HG03354 (cell line): Measurements from ENCODE around the gene WNK2.

Experiments
- ATAC-seq: cut with Tn5 transposase; IDR thresholded peaks from one replicate; pipeline ENCODE4 v1.9.1; 2021; ENCODE audit warnings: mild to moderate bottlenecking; ENCODE audit not compliant: unreplicated experiment, poor library complexity, severe bottlenecking

WNK2 gene

DNA sequence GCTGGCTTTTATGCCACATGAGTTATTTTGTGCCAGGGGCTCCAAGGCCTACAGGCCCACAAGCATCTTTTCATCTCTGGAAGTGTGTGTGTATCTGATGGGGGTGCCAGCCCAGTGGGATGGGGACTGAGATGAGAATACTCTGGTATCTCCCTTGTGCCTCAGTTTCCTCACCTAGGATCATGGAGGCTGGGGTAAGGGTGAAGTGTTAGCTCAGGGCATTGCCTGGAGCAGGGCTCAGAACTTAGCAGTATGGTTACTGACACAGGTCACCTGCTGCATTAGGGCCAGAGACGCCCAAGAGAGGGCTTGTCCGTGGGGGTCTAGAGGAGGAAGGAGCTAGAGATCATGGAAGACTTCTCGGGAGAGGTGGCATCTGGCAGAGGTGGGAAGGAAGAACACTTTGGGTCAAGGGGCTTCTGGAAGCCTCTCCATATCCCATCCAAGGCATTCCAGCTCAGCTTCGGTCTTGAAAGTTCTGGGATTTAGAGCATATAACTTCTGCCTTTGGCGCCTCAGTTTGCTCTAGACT is 742 bp upstream of the WNK2 start:
- ATAC-seq = no peak

- no peak for ATAC-seq
Measured at GRCh38 chr9:93184432-93185265, 710 bp downstream of the WNK2 start.

GRCh38 chr9:93185266-93186214 is 1.6 kb downstream of the WNK2 start:
- no peak for ATAC-seq

DNA sequence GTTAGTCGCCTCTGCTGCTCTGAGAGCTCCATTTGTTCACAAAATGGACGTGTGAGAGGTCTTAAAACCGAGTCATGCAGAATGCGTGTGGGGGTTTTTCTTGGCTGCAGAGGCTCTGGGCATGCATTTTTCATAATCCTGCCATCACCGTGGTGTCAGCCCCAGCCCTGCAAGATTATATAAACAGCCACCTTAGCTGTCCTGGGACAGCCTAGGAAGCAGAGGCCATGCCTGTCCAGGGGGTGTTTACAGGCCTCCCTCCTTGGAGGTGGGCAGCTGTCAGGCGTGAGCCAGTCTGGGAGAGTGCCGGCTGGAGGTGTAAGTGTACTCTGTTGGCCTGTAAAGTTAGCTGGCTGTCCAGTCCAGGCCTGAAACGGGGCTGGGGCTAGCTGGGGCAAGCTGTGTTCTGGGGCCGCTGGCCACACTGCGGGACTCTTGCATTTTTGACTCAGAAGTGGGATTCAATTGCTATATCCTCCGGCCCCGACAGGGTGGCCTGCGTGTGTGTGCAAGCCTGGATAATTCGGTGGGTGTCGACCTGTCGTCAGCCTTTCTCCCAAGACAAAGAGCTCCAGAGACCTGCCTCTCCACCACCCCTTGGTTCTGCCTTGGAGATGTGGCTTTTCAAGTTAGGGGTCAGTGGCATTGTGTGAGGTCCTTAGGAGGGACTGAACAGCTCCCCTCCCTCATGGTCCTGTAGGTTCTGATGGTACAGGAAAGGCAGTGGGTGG is 2.4 kb downstream of the WNK2 start:
- ATAC-seq = no peak

DNA sequence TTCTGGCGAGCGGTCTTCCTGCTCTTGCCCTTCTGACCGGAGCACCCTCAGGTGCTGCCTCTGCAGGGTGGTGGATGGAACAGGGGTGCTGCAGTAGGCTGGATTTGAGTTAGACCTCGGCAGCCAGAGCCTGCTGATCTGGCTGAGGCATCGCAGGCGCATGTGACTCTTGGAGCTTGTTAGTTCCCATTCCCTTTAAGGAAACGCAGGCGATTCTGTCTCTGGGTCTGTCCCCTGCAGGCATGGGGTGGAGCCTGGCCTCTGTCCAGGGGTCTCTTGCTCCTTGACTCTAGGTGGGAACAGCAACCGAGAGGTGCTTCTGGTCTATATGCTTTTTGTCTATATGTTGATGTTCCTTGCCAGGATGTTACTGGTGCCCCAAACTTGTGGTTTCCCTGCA is 3.1 kb downstream of the WNK2 start:
- no peak for ATAC-seq

DNA sequence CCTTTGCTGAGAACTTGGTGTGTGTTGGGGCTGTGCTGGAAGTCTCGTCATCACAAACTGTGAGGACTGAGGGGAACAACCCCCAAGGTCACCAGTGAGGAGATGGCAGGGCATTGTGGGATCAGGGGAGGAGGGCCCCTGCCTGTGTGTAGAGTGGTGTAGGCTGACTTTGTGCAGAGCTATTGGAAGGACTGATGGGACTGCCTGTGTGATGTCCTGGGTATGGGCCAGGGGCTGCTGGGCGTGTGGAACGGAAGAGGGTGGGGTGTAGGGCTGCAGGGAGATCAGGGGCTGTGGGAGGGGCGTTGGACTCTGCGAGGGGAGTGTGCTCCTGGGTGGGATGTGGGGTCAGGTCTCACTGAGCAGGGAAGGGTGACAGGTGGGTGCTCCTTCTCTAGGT is 3.6 kb downstream of the WNK2 start:
- ATAC-seq = no peak

DNA sequence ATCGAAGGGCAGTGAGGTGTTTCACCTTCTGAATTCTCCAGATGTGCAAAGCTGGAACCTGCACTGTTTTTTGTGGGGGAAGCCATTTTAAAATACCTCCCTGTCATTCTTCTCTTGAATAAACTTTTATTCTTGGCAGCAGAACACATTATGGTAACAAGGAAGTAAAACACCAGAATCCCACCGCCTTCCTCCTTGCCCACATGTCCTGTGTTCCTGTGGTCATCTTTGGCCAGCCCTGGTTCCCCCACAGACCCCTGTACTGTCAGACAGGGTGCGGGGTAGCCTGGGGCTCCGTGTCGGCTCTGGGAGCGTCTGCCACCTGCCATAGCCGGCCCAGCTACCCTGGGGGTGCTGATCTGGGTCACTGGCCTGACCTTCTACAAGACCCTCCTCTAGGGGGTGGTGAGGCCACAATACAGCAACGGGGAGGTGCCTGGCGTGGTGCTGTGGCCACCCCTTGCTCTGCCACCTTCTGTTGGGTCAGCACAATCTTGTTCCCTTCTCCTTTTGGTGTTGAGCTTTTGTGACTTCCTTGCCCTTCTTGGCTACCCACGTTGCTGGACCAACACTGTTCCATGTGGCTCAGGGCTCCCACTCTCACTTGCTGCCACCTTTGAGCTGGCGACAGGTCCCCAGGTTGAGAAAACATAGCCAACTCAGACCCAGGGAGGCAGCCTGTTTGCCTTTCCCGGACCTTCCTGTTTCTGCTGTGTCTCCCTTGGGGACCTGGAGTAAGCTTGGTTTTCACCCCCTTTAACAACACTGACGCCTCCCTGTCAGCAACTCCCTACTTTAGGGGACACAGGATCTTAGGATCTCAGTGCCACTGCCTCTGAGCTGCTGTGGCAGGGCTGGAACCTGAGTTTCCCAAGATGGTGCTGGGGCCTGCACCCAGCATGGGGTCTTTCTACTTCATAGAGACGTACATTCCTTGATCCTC is 4.8 kb downstream of the WNK2 start:
- ATAC-seq = no peak

GRCh38 chr9:93189369-93190132 is 5.6 kb downstream of the WNK2 start:
- ATAC-seq = no peak

DNA sequence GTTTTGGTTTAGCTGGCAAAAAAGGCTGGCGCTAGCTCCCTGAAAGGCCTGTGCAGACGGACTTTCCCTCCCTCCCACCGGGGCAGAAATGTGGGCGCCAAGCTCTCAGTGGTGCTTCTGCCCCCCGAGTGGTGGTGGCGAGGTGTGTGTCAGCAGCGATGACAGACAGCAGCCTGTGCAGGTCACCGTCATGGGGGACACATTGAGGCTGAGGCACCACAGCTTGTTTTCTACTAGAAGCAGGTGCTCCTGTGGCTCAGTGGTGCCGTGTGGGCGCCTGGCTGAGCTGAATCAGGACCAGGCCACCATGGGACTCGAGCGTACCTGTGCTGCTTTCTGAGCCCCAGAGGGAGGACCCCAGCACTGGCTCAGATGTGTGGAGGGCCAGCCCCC is 6.2 kb downstream of the WNK2 start:
- no peak for ATAC-seq

- no peak for ATAC-seq
Measured at GRCh38 chr9:93190656-93191353, 6.9 kb downstream of the WNK2 start.

GRCh38 chr9:93191354-93191660 is 7.4 kb downstream of the WNK2 start:
- no peak for ATAC-seq

DNA sequence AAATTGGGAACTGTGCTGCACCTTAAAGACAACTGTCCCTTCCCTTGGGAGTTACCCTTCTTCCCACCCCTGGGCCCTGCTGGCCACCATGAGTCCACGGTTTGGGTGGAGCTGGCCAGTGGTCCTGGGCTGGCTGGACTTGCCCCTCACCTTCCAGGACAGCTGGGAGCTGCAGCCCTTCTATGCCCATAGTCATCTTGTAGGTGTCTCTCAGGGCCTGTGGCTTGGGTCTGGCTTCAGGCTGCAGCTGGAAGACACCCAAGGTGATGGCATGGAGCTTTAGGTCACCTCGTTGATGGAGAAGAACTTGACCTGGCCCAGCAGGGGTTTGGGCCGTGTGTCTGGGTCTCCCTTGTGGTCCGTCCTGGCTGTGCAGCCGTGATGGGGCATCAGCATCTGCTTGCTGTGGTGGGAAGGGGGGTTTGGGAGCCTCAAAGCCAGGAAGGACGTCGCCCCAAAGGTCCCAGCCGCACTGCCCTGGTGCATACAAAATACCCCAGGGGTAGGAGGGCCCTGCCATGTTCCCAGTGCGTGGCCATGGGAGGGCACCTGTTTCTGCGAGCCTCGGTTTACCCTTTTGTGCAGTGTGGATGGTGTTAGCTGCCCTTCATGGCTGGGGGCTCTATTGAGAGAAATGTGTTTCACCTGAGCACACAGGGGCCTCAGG is 8.9 kb downstream of the WNK2 start:
- no peak for ATAC-seq

DNA sequence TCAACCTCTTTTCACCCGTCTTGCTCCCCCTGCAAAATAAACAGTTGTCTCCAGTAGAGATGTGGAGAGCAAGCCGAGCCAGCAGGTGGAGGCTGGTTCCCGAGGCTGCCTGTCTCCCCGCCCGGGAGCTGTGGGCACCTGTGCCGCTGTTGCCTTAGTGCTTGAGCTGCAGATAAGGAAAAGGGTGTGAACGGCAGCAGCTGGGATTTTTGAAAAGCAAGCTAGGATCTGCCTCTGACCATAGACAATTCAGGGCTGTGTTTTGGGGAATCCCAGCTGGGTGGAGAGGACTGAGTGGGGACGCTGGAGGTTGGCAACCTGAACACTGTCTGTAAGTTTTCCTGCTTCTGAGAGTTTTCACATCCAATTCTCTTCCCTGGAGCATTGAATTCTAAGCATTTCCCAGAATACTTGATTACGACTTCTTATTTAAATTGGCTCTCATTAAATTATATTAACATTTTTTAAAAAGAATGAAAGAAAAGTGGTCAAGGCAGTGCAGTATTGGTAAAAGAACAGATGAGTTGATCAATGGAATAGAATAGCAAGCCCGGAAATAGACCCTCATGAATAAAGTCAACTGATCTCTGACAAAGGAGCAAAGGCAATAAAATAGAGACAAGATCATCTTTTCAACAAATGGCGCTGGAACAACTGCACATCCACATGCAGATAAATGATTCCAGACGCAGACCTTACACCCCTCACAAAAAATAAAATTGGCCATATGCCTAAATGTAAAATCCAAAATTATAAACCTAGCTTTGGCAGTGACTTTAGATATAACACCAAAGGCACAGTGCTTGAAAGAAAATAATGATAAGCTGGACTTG is 9.7 kb downstream of the WNK2 start:
- ATAC-seq = no peak

GRCh38 chr9:93194221-93194625 is 10.3 kb downstream of the WNK2 start:
- no peak for ATAC-seq

DNA sequence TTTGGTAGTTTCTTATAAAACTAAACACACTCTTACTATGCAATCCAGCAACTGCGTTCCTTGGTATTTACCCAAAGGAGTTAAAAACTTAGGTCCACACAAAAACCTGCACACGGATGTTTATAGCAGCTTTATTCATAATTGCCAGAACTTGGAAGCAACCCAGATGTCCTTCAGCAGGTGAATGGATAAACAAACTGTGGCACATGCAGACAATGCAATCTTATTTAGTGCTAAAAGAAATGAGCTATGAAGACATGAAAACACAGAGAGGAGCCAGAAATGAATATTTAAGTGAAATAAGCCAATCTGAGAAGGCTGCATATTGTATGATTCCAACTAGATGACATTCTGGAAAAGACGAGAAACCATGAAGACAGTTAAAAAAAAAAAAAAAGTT is 10.7 kb downstream of the WNK2 start:
- ATAC-seq = no peak
